HEK293T (cell line): ENCODE data around the gene ATP9A.

Source experiments
- FOXA1 ChIP-seq: fragments of 450-650 bp; IDR thresholded peaks from 2 replicates; pipeline ENCODE4 v1.6.1; 2016; ENCODE audit warnings: mild to moderate bottlenecking
- NFRKB ChIP-seq: fragments of 450-650 bp; IDR thresholded peaks from 2 replicates; pipeline ENCODE4 v1.6.1; 2016; ENCODE audit warnings: mild to moderate bottlenecking, moderate library complexity
- SUZ12 ChIP-seq: fragments of 450-650 bp; IDR thresholded peaks from 2 replicates; pipeline ENCODE4 v1.6.1; 2016; ENCODE audit warnings: mild to moderate bottlenecking
- TF ChIP-seq, protein P1 (sequence below): fragments of 450-650 bp; IDR thresholded peaks from 2 replicates; pipeline ENCODE4 v1.6.1; 2016

DNA sequence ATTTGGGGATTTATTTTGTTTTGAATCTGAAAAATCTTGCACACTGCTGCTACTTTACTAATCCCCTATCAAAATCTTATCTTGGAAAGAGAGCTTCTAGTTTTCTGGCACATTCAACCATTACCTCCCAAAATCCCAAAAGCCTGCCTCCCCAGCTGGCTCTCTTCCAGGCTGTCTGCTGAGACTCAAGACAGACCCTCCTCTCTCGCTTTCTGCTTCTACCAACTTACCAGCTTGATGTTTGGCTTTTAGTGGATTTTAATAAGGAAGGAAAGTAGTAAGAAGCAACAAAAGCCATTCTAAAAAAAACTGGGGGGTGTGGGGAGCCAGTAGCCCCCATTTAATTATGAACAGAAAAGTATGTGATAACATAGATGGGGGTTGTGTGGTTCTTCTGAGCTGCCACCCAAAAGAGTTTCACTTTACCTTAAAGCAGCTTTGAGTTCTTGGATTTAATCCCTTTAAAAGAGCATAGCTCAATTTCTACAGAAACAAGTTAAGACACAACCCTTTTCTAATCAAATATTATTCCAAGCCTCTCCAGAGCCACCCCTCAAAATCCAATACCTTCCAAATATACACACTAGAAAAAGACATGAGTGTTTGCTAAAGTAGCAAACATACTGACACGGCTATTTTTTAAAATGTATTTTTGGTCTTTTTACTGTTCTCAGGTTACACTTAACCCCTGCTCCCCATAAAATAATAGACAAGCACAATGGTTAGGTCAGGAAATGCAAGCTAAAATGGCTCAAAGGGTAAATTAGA is 71.7 kb downstream of the ATP9A start:
- TF ChIP-seq, protein P1, sequence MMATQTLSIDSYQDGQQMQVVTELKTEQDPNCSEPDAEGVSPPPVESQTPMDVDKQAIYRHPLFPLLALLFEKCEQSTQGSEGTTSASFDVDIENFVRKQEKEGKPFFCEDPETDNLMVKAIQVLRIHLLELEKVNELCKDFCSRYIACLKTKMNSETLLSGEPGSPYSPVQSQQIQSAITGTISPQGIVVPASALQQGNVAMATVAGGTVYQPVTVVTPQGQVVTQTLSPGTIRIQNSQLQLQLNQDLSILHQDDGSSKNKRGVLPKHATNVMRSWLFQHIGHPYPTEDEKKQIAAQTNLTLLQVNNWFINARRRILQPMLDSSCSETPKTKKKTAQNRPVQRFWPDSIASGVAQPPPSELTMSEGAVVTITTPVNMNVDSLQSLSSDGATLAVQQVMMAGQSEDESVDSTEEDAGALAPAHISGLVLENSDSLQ, result no peak
- TF ChIP-seq NFRKB, result no peak
- TF ChIP-seq FOXA1, result no peak
- no peak for TF ChIP-seq SUZ12
